K562 (cell line): ENCODE measurements around the gene SH3PXD2B. TPM values are rescaled to one million over a fixed set of nuclear protein-coding genes. Genes with fewer than 3 reads are reported as not detected.

Source experiments
- CHD1 ChIP-seq: fragments of 200-600 bp; sonication (generic); IDR thresholded peaks from one replicate; pipeline ENCODE4 v1.6.1; 2012; ENCODE audit warnings: mild to moderate bottlenecking, moderate library complexity, low read length, inconsistent platforms
- DEAF1 ChIP-seq: fragments of 450-650 bp; formaldehyde crosslinking; IDR thresholded peaks from 2 replicates; pipeline ENCODE4 v1.4.0; 2020; ENCODE audit warnings: mild to moderate bottlenecking, moderate library complexity
- FOS ChIP-seq: IDR thresholded peaks from 3 replicates; pipeline ENCODE4 v1.6.1; 2011; ENCODE audit not compliant: insufficient read length; ENCODE audit errors: extremely low read depth
- FOXJ3 ChIP-seq: sonication (generic); formaldehyde crosslinking; IDR thresholded peaks from 2 replicates; pipeline ENCODE4 v1.4.0; 2020; ENCODE audit warnings: mild to moderate bottlenecking, missing genetic modification reagents
- HNRNPK ChIP-seq: fragments of 200-400 bp; formaldehyde crosslinking; IDR thresholded peaks from one replicate; pipeline ENCODE4 v1.6.1; 2018; ENCODE audit warnings: mild to moderate bottlenecking, low read depth, low read length; ENCODE audit not compliant: poor library complexity, severe bottlenecking
- SMC3 ChIP-seq: conservative IDR thresholded peaks from 2 replicates; pipeline ENCODE4 v1.6.1; 2011; ENCODE audit warnings: low read depth, low read length, improper control_type of control experiment; ENCODE audit not compliant: insufficient read depth
- TBL1XR1 ChIP-seq, 2 experiments: IDR thresholded peaks; 2 replicates each; pipeline ENCODE4 v1.6.1; 2012; ENCODE audit warnings: improper control_type of control experiment in 2 of 2, low read length in 2 of 2, mild to moderate bottlenecking in 1 of 2
- TCF7L2 ChIP-seq: fragments of 150-350 bp; IDR thresholded peaks from 2 replicates; pipeline ENCODE4 v1.6.1; 2016; ENCODE audit warnings: low read depth, mild to moderate bottlenecking, low read length, moderate library complexity
- TSC22D4 ChIP-seq: fragments of 450-650 bp; IDR thresholded peaks from 2 replicates; pipeline ENCODE4 v1.6.1; 2016; ENCODE audit warnings: missing genetic modification characterization, missing biosample characterization, control low read depth
- ZNF253 ChIP-seq: fragments of 250-450 bp; sonication (Bioruptor Pico); conservative IDR thresholded peaks from 2 replicates; pipeline ENCODE4 v1.6.1; 2021; ENCODE audit warnings: mild to moderate bottlenecking
- polyA plus RNA-seq, 8 experiments: library from polyadenylated mRNA; depleted of rRNA in 4 of 8; stranded (reverse) in 5 of 8; unstranded in 3 of 8; fragments of >200 nt; fragmentation: Nextera tagmentation in 2 of 8; fragmentation: Illumina TruSeq in 1 of 8; extraction: Ambion mirVana in 2 of 8; extraction: Trizol in 1 of 8; gene quantifications; 2 replicates each; pipeline versions ENCODE4 v1.2.1 to v1.2.3, GENCODE V29; 2011 to 2014; ENCODE audit warnings: inconsistent platforms in 1 of 8, missing spikeins in 1 of 8
- total RNA-seq, 7 experiments: library from RNA; depleted of rRNA in 6 of 7; stranded (reverse); fragments of >200 nt in 6 of 7; fragmentation: Illumina TruSeq in 2 of 7; extraction: Trizol in 2 of 7; gene quantifications; 2 replicates each; pipeline versions ENCODE4 v1.2.1 to v1.2.3, GENCODE V29; 2011 to 2021; ENCODE audit warnings: low replicate concordance in 1 of 7
- TF ChIP-seq, protein P1 (sequence below): sonication (generic); formaldehyde crosslinking; IDR thresholded peaks from 2 replicates; pipeline ENCODE4 v1.8.1; 2023; ENCODE audit warnings: mild to moderate bottlenecking, missing genetic modification reagents

The SH3PXD2B gene
- total and polyA plus RNA-seq, 9 of the 15 experiments (the other 6 are each of a cell fraction or from before 2014, with no cell fraction given) = 0.04 to 0.66 (median 0.19) TPM

DNA sequence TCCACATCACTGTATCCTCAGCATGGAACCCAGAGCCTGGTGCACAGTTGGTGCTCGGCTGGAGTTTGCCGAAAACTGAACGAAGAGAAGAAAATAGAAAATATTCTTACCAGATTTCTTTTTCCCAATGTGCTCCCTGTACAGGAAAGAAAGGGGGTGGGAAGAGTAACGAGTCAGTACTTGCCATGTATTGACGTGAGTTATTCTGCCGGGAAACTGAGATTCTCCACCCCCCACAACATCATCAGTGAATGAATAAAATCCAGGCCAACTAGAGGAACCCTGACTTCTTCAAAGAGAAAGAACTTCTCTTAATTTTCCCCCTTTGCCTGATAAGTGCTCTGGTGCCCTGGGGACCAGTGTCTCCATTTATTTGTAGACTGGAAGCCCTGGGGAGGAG, 80.6 kb downstream of the SH3PXD2B start (continued):
- TF ChIP-seq, protein P1, sequence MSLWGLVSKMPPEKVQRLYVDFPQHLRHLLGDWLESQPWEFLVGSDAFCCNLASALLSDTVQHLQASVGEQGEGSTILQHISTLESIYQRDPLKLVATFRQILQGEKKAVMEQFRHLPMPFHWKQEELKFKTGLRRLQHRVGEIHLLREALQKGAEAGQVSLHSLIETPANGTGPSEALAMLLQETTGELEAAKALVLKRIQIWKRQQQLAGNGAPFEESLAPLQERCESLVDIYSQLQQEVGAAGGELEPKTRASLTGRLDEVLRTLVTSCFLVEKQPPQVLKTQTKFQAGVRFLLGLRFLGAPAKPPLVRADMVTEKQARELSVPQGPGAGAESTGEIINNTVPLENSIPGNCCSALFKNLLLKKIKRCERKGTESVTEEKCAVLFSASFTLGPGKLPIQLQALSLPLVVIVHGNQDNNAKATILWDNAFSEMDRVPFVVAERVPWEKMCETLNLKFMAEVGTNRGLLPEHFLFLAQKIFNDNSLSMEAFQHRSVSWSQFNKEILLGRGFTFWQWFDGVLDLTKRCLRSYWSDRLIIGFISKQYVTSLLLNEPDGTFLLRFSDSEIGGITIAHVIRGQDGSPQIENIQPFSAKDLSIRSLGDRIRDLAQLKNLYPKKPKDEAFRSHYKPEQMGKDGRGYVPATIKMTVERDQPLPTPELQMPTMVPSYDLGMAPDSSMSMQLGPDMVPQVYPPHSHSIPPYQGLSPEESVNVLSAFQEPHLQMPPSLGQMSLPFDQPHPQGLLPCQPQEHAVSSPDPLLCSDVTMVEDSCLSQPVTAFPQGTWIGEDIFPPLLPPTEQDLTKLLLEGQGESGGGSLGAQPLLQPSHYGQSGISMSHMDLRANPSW (CRISPR knock-in tag) = no peak
- TF ChIP-seq FOS (no peak), HNRNPK (no peak), TSC22D4 (tag) (no peak), SMC3 (no peak), CHD1 (no peak), DEAF1 (no peak), ZNF253 (CRISPR knock-in tag) (no peak), TCF7L2 (no peak), FOXJ3 (CRISPR knock-in tag) (no peak), TBL1XR1 (IDR thresholded peaks at IDR 0.05; ENCODE audit: low read length in 2 of 2) (no peak)
